ENCODE results near the gene CD52.

The CD52 gene

GRCh38 chr1:26346274-26347033, 28.7 kb downstream of the CD52 start:
- Histone ChIP-seq H3K9me3 (ENCODE audit: control insufficient read depth in 2 of 2, low read length in 2 of 2) (no peaks in the 10 kb centered on the region), H3K36me3 (ENCODE audit: control insufficient read depth in 2 of 2, insufficient read depth in 2 of 2, low read length in 2 of 2) (no peaks in the 10 kb centered on the region), H3K27me3 (ENCODE audit: control insufficient read depth in 2 of 2, insufficient read depth in 2 of 2, low read length in 2 of 2) (no peaks in the 10 kb centered on the region), H3K9ac (ENCODE audit: low read depth in 1 of 2, low read length in 2 of 2) (no peak overlapping the region), H3K4me3 (ENCODE audit: low read length in 2 of 2) (no peak overlapping the region), H3K4me1 (ENCODE audit: control insufficient read depth in 2 of 2, insufficient read depth in 2 of 2, low read length in 2 of 2) (peaks cover 2 to 9% of the 10 kb centered on the region in 2 donors), H3K27ac (ENCODE audit: low read depth in 2 of 2, low read length in 2 of 2) (no peak overlapping the region)

GRCh38 chr1:26349188-26349876, 31.6 kb downstream of the CD52 start:
- H3K9me3 ChIP-seq (ENCODE audit: control insufficient read depth in 2 of 2, low read length in 2 of 2): no peaks in the 10 kb centered on the region
- no peaks in the 10 kb centered on the region for H3K27me3 ChIP-seq (ENCODE audit: control insufficient read depth in 2 of 2, insufficient read depth in 2 of 2, low read length in 2 of 2)
- no peaks in the 10 kb centered on the region for H3K36me3 ChIP-seq (ENCODE audit: control insufficient read depth in 2 of 2, insufficient read depth in 2 of 2, low read length in 2 of 2)
- no peak overlapping the region for H3K27ac ChIP-seq (ENCODE audit: low read depth in 2 of 2, low read length in 2 of 2)
- H3K4me1 ChIP-seq (ENCODE audit: control insufficient read depth in 2 of 2, insufficient read depth in 2 of 2, low read length in 2 of 2): peaks cover 12 to 18% of the 10 kb centered on the region in 2 donors
- H3K9ac ChIP-seq (ENCODE audit: low read depth in 1 of 2, low read length in 2 of 2): no peak overlapping the region
- H3K4me3 ChIP-seq (ENCODE audit: low read length in 2 of 2): no peak overlapping the region

GRCh38 chr1:26349877-26350244, 32.1 kb downstream of the CD52 start:
- no peak overlapping the region for H3K27ac ChIP-seq (ENCODE audit: low read depth in 2 of 2, low read length in 2 of 2)
- no peaks in the 10 kb centered on the region for H3K27me3 ChIP-seq (ENCODE audit: control insufficient read depth in 2 of 2, insufficient read depth in 2 of 2, low read length in 2 of 2)

GRCh38 chr1:26350343-26350700, 32.6 kb downstream of the CD52 start:
- Histone ChIP-seq H3K4me1 (ENCODE audit: control insufficient read depth in 2 of 2, insufficient read depth in 2 of 2, low read length in 2 of 2) (peaks cover 22 to 27% of the 10 kb centered on the region in 2 donors), H3K9ac (ENCODE audit: low read depth in 1 of 2, low read length in 2 of 2) (peak overlapping the region in 1 of 2 donors; percentile 47), H3K27me3 (ENCODE audit: control insufficient read depth in 2 of 2, insufficient read depth in 2 of 2, low read length in 2 of 2) (no peaks in the 10 kb centered on the region), H3K27ac (ENCODE audit: low read depth in 2 of 2, low read length in 2 of 2) (no peak overlapping the region), H3K4me3 (ENCODE audit: low read length in 2 of 2) (no peak overlapping the region), H3K36me3 (ENCODE audit: control insufficient read depth in 2 of 2, insufficient read depth in 2 of 2, low read length in 2 of 2) (no peaks in the 10 kb centered on the region), H3K9me3 (ENCODE audit: control insufficient read depth in 2 of 2, low read length in 2 of 2) (no peaks in the 10 kb centered on the region)

More at GRCh38 chr1:26349877-26350244, 32.1 kb downstream of the CD52 start:
- Histone ChIP-seq H3K4me3 (ENCODE audit: low read length in 2 of 2) (no peak overlapping the region), H3K9ac (ENCODE audit: low read depth in 1 of 2, low read length in 2 of 2) (no peak overlapping the region), H3K36me3 (ENCODE audit: control insufficient read depth in 2 of 2, insufficient read depth in 2 of 2, low read length in 2 of 2) (no peaks in the 10 kb centered on the region), H3K9me3 (ENCODE audit: control insufficient read depth in 2 of 2, low read length in 2 of 2) (no peaks in the 10 kb centered on the region), H3K4me1 (ENCODE audit: control insufficient read depth in 2 of 2, insufficient read depth in 2 of 2, low read length in 2 of 2) (peaks cover 17 to 23% of the 10 kb centered on the region in 2 donors)

GRCh38 chr1:26350701-26351589, 33.2 kb downstream of the CD52 start:
- Histone ChIP-seq H3K27ac (ENCODE audit: low read depth in 2 of 2, low read length in 2 of 2) (peak overlapping the region; percentile 61 to 83), H3K4me1 (ENCODE audit: control insufficient read depth in 2 of 2, insufficient read depth in 2 of 2, low read length in 2 of 2) (peaks cover 26 to 32% of the 10 kb centered on the region in 2 donors), H3K36me3 (ENCODE audit: control insufficient read depth in 2 of 2, insufficient read depth in 2 of 2, low read length in 2 of 2) (no peaks in the 10 kb centered on the region), H3K27me3 (ENCODE audit: control insufficient read depth in 2 of 2, insufficient read depth in 2 of 2, low read length in 2 of 2) (no peaks in the 10 kb centered on the region), H3K9ac (ENCODE audit: low read depth in 1 of 2, low read length in 2 of 2) (peak overlapping the region; percentile 32 to 47), H3K9me3 (ENCODE audit: control insufficient read depth in 2 of 2, low read length in 2 of 2) (no peaks in the 10 kb centered on the region), H3K4me3 (ENCODE audit: low read length in 2 of 2) (peak overlapping the region; percentile 37 to 38)

- Histone ChIP-seq H3K27ac (ENCODE audit: low read depth in 2 of 2, low read length in 2 of 2) (peak overlapping the region; percentile 61 to 83), H3K4me1 (ENCODE audit: control insufficient read depth in 2 of 2, insufficient read depth in 2 of 2, low read length in 2 of 2) (peaks cover 31 to 41% of the 10 kb centered on the region in 2 donors), H3K36me3 (ENCODE audit: control insufficient read depth in 2 of 2, insufficient read depth in 2 of 2, low read length in 2 of 2) (no peaks in the 10 kb centered on the region), H3K4me3 (ENCODE audit: low read length in 2 of 2) (peak overlapping the region; percentile 10 to 28), H3K9me3 (ENCODE audit: control insufficient read depth in 2 of 2, low read length in 2 of 2) (no peaks in the 10 kb centered on the region), H3K9ac (ENCODE audit: low read depth in 1 of 2, low read length in 2 of 2) (peak overlapping the region; percentile 5 to 39), H3K27me3 (ENCODE audit: control insufficient read depth in 2 of 2, insufficient read depth in 2 of 2, low read length in 2 of 2) (no peaks in the 10 kb centered on the region)
Measured at GRCh38 chr1:26351590-26352337, 34.0 kb downstream of the CD52 start.

- H3K27ac ChIP-seq (ENCODE audit: low read depth in 2 of 2, low read length in 2 of 2): peak overlapping the region; percentile 17 to 79
- H3K4me3 ChIP-seq (ENCODE audit: low read length in 2 of 2): peak overlapping the region; percentile 10 to 45
Measured at GRCh38 chr1:26352338-26352679, 34.6 kb downstream of the CD52 start.

GRCh38 chr1:26353210-26353859, 35.6 kb downstream of the CD52 start:
- H3K9ac ChIP-seq (ENCODE audit: low read depth in 1 of 2, low read length in 2 of 2): peak overlapping the region in 1 of 2 donors; percentile 73

More at GRCh38 chr1:26352338-26352679, 34.6 kb downstream of the CD52 start:
- Histone ChIP-seq H3K36me3 (ENCODE audit: control insufficient read depth in 2 of 2, insufficient read depth in 2 of 2, low read length in 2 of 2) (no peaks in the 10 kb centered on the region), H3K4me1 (ENCODE audit: control insufficient read depth in 2 of 2, insufficient read depth in 2 of 2, low read length in 2 of 2) (peaks cover 34 to 44% of the 10 kb centered on the region in 2 donors), H3K9ac (ENCODE audit: low read depth in 1 of 2, low read length in 2 of 2) (peak overlapping the region; percentile 5 to 39), H3K27me3 (ENCODE audit: control insufficient read depth in 2 of 2, insufficient read depth in 2 of 2, low read length in 2 of 2) (no peaks in the 10 kb centered on the region), H3K9me3 (ENCODE audit: control insufficient read depth in 2 of 2, low read length in 2 of 2) (no peaks in the 10 kb centered on the region)

More at GRCh38 chr1:26353210-26353859, 35.6 kb downstream of the CD52 start:
- Histone ChIP-seq H3K4me1 (ENCODE audit: control insufficient read depth in 2 of 2, insufficient read depth in 2 of 2, low read length in 2 of 2) (peaks cover 34 to 50% of the 10 kb centered on the region in 2 donors), H3K27me3 (ENCODE audit: control insufficient read depth in 2 of 2, insufficient read depth in 2 of 2, low read length in 2 of 2) (no peaks in the 10 kb centered on the region), H3K9me3 (ENCODE audit: control insufficient read depth in 2 of 2, low read length in 2 of 2) (no peaks in the 10 kb centered on the region), H3K4me3 (ENCODE audit: low read length in 2 of 2) (peak overlapping the region; percentile 52 to 61), H3K27ac (ENCODE audit: low read depth in 2 of 2, low read length in 2 of 2) (peak overlapping the region; percentile 77 to 79), H3K36me3 (ENCODE audit: control insufficient read depth in 2 of 2, insufficient read depth in 2 of 2, low read length in 2 of 2) (no peaks in the 10 kb centered on the region)
